ENCODE results near the gene USB1.

DNA sequence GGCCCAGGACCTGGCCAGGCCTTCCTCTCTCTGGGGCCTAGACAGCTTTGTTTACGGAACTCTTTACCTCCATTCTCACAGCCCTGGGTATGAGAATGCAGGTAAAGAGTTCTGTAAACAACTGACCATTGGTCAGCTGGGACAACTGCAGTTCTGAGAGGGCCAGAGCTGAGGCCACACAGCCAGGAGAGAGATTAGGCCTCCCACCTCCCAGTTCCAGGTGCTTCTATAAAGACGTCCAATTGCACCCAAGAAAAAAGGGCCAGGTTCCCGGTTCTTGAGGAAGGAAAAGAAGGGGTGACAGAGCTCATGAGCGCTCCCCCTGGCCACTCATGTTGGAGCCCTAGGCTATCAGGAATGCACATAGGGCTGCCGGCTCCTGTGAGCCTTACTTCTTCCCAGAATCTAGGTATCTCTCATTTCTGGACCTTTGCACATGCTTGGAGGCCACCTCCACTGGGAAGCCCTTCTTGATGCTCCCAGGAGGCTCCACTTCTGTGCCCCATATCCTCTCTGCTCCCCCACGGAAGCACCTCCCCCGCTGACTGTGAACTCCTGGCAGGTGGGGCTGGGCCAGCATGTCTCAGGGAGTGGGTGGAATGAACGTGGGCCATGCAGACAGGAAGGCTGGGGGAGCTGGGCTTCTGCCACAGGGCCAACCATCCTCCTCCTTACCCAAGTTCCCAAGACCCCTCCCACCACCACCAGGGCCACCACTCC lies 43.4 kb upstream of the USB1 start:
- TF ChIP-seq, protein P1, sequence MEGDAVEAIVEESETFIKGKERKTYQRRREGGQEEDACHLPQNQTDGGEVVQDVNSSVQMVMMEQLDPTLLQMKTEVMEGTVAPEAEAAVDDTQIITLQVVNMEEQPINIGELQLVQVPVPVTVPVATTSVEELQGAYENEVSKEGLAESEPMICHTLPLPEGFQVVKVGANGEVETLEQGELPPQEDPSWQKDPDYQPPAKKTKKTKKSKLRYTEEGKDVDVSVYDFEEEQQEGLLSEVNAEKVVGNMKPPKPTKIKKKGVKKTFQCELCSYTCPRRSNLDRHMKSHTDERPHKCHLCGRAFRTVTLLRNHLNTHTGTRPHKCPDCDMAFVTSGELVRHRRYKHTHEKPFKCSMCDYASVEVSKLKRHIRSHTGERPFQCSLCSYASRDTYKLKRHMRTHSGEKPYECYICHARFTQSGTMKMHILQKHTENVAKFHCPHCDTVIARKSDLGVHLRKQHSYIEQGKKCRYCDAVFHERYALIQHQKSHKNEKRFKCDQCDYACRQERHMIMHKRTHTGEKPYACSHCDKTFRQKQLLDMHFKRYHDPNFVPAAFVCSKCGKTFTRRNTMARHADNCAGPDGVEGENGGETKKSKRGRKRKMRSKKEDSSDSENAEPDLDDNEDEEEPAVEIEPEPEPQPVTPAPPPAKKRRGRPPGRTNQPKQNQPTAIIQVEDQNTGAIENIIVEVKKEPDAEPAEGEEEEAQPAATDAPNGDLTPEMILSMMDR (conservative IDR thresholded peaks at IDR 0.05): no peak
- TF ChIP-seq EZH2 (IDR thresholded peaks at IDR 0.05; ENCODE audit: low read depth): no peak
